ENCODE results near the gene DNTT.

- no peak for TF ChIP-seq CTCF (IDR thresholded peaks at IDR 0.05; ENCODE audit: low read depth, low read length)
- TF ChIP-seq EZH2phosphoT487 (IDR thresholded peaks at IDR 0.05; ENCODE audit: low read depth) = no peak
Observed at GRCh38 chr10:96371356-96371755, 67.1 kb downstream of the DNTT start.
